H1 (cell line): ENCODE measurements around the gene TDRD12. TPM values are rescaled to one million over a fixed set of nuclear protein-coding genes. Genes with fewer than 3 reads are reported as not detected.

Experiments used
- CHD7 ChIP-seq: fragments of 300-600 bp; sonication (generic); IDR thresholded peaks from 2 replicates; pipeline ENCODE4 v1.7.1; 2012; ENCODE audit warnings: low read length, moderate library complexity, mild to moderate bottlenecking, inconsistent platforms; ENCODE audit not compliant: insufficient replicate concordance
- EZH2 ChIP-seq: fragments of 200-600 bp; sonication (generic); IDR thresholded peaks from 2 replicates; pipeline ENCODE4 v1.7.1; 2012; ENCODE audit warnings: low read depth, mild to moderate bottlenecking, moderate library complexity, low read length, inconsistent platforms; ENCODE audit not compliant: severe bottlenecking
- FOSL1 ChIP-seq: IDR thresholded peaks from 2 replicates; pipeline ENCODE4 v1.6.1; 2011; ENCODE audit warnings: mild to moderate bottlenecking, low read depth, low read length, moderate library complexity; ENCODE audit not compliant: insufficient read depth
- GTF2F1 ChIP-seq: IDR thresholded peaks from 2 replicates; pipeline ENCODE4 v1.6.1; 2012; ENCODE audit warnings: low read depth, low read length, improper control_type of control experiment, borderline replicate concordance
- KDM5A ChIP-seq: fragments of 200-600 bp; IDR thresholded peaks from 2 replicates; pipeline ENCODE4 v1.7.1; 2012; ENCODE audit warnings: mild to moderate bottlenecking, low read length, inconsistent platforms, mixed read lengths
- NANOG ChIP-seq: IDR thresholded peaks from 2 replicates; pipeline ENCODE4 v1.6.1; 2011; ENCODE audit warnings: low read length, low read depth, mild to moderate bottlenecking, inconsistent platforms; ENCODE audit not compliant: insufficient read depth, poor library complexity, severe bottlenecking
- PHF8 ChIP-seq: fragments of 200-600 bp; sonication (generic); conservative IDR thresholded peaks from 2 replicates; pipeline ENCODE4 v1.7.1; 2012; ENCODE audit warnings: low read depth, mild to moderate bottlenecking, inconsistent platforms, low read length, moderate library complexity
- RFX5 ChIP-seq: IDR thresholded peaks from 2 replicates; pipeline ENCODE4 v1.6.1; 2011; ENCODE audit warnings: low read depth, low read length, improper control_type of control experiment, borderline replicate concordance
- SAP30 ChIP-seq: fragments of 300-600 bp; sonication (generic); IDR thresholded peaks from 2 replicates; pipeline ENCODE4 v1.7.1; 2012; ENCODE audit warnings: low read length, moderate library complexity, mild to moderate bottlenecking, inconsistent platforms; ENCODE audit not compliant: insufficient read depth, insufficient replicate concordance
- SIX5 ChIP-seq: IDR thresholded peaks from 2 replicates; pipeline ENCODE4 v1.6.1; 2011; ENCODE audit warnings: mild to moderate bottlenecking, low read depth, low read length
- SRF ChIP-seq: IDR thresholded peaks from 2 replicates; pipeline ENCODE4 v1.6.1; 2011; ENCODE audit warnings: mild to moderate bottlenecking, low read depth, low read length, moderate library complexity
- TBP ChIP-seq: IDR thresholded peaks from 2 replicates; pipeline ENCODE4 v1.6.1; 2011; ENCODE audit warnings: low read depth, low read length, improper control_type of control experiment
- polyA plus RNA-seq, 7 experiments: library from polyadenylated mRNA; depleted of rRNA in 3 of 7; stranded (reverse) in 5 of 7; unstranded in 2 of 7; fragments of >200 nt in 5 of 7; fragments of 200-250 nt in 2 of 7; gene quantifications; 1 replicate in 5 of 7; 2 replicates in 1 of 7; 4 replicates in 1 of 7; pipeline versions ENCODE4 v1.2.1 to v1.2.3, GENCODE V29; 2011 to 2013; ENCODE audit warnings: missing spikeins in 2 of 7, mixed read lengths in 2 of 7
- total RNA-seq: library from RNA; stranded (reverse); fragmentation: NEBNext Ultra II Directional; extraction: Animal tissue kit (Norgen Biotek cat#: 25700); gene quantifications from 2 replicates; pipeline ENCODE4 v1.2.1, GENCODE V29; 2021

Gene TDRD12
- total and polyA plus RNA-seq, 2 of the 8 experiments (the other 6 are each of a cell fraction or from before 2014, with no cell fraction given), result 0.39 to 0.88 TPM

- TF ChIP-seq CHD7 (no peak), EZH2 (no peak), GTF2F1 (no peak), SRF (no peak), FOSL1 (no peak), SAP30 (no peak), NANOG (no peak), SIX5 (no peak), PHF8 (no peak), RFX5 (no peak), KDM5A (no peak), TBP (no peak)
Observed at GRCh38 chr19:32718286-32718685, 1.3 kb upstream of the TDRD12 start (continued).
